Measurements from ENCODE around the gene COL9A3. TPM values are rescaled to one million over a fixed set of nuclear protein-coding genes. Genes with fewer than 3 reads are reported as not detected.

COL9A3 gene
- polyA plus RNA-seq, 2 of the 4 experiments (the other 2 are of a cell fraction) = 0.41 to 0.49 TPM

- no peak for FAIRE-seq
- TF ChIP-seq RNF2 (IDR thresholded peaks at IDR 0.05; ENCODE audit: borderline replicate concordance, low read depth) (no peak), E2F6 (IDR thresholded peaks at IDR 0.05; ENCODE audit: borderline replicate concordance, low read depth) (no peak), CHD4 (IDR thresholded peaks at IDR 0.05; ENCODE audit: borderline replicate concordance) (no peak), HOXB13 (CRISPR knock-in tag; IDR thresholded peaks at IDR 0.05; ENCODE audit: low read depth) (no peak), REST (IDR thresholded peaks at IDR 0.05) (no peak), SREBF2 (IDR thresholded peaks at IDR 0.05) (no peak), FOSB (CRISPR knock-in tag; IDR thresholded peaks at IDR 0.05) (no peak), BHLHE40 (IDR thresholded peaks at IDR 0.05; ENCODE audit: low read depth, low read length) (no peak), CEBPB (IDR thresholded peaks at IDR 0.05) (no peak), RCOR1 (IDR thresholded peaks at IDR 0.05; ENCODE audit: low read depth, low read length) (no peak), GATA3 (IDR thresholded peaks at IDR 0.05; ENCODE audit: borderline replicate concordance) (no peak), PBX3 (IDR thresholded peaks at IDR 0.05) (no peak), HDAC2 (IDR thresholded peaks at IDR 0.05) (no peak), KDM5A (IDR thresholded peaks at IDR 0.05) (no peak), ZSCAN20 (CRISPR knock-in tag; IDR thresholded peaks at IDR 0.05) (no peak), MAZ (IDR thresholded peaks at IDR 0.05; ENCODE audit: borderline replicate concordance, low read depth, low read length) (no peak), RFX5 (IDR thresholded peaks at IDR 0.05) (no peak), KDM1A (IDR thresholded peaks at IDR 0.05; ENCODE audit: low read depth) (no peak), MAFK (IDR thresholded peaks at IDR 0.05; ENCODE audit: partially characterized antibody) (no peak), ATOH8 (CRISPR knock-in tag; IDR thresholded peaks at IDR 0.05; ENCODE audit: low read depth) (no peak)
- Histone ChIP-seq H3K4me1 (peaks cover 40% of the 10 kb centered on the region), H3K27ac (peak overlapping the region in 1 of 2 experiments; percentile 80; a peak in 4 of 6 replicates), H3K9me3 (no peaks in the 10 kb centered on the region), H3K4me2 (peak overlapping the region; percentile 88; the same call in 1 of the 3 replicates), H3K4me3 (no peak overlapping the region; the same call in 2 of the 3 replicates)
- ChIA-PET CTCF (interaction anchor here (0.9 to 7.1 kb wide), 20 partner anchors 7 to 392 kb away, joined by 3 to 76 read pairs (median 6); partner anchors contain the start of genes TCFL5 and YTHDF1), POLR2A (no interaction called here)
- peak in 1 of 2 experiments; percentile 6; a peak in 3 of 6 replicates for ATAC-seq
- no peak for DNase-seq (ENCODE audit: low read depth in 1 of 2, low spot score in 1 of 2)
- WGBS (ENCODE audit: missing lambda C conversion rate) = 87% methylated on average over 23 of the region's 38 CpGs
These were observed 7.0 kb downstream of the COL9A3 start for GRCh38 chr20:62823688-62824475.

Measured in A549 (cell line).